Measurements from ENCODE around the gene GCK.
"Not testable (repeated sequence)": the region's sequence is repeated elsewhere in the genome, so short reads cannot be mapped to it uniquely, and the experiment has no call there.

GCK gene

GRCh38 chr7:44185729-44186128 lies 3.5 kb downstream of the GCK start:
- Histone ChIP-seq H3K27ac (no peak overlapping the region), H3K4me3 (no peak overlapping the region)

GRCh38 chr7:44184873-44185446 lies 4.3 kb downstream of the GCK start:
- H3K27ac ChIP-seq = peak overlapping the region in 7 of 21 experiments; percentile 5 to 50 (median 27)
- H3K4me3 ChIP-seq = no peak overlapping the region

GRCh38 chr7:44184206-44184872 lies 4.9 kb downstream of the GCK start:
- H3K27ac ChIP-seq = peak overlapping the region in 3 of 21 experiments; percentile 6 to 50 (median 43)

GRCh38 chr7:44183386-44183785 lies 5.9 kb downstream of the GCK start:
- Histone ChIP-seq H3K4me3 (no peak overlapping the region), H3K27ac (no peak overlapping the region)

More at GRCh38 chr7:44184206-44184872, 4.9 kb downstream of the GCK start:
- H3K4me3 ChIP-seq = no peak overlapping the region

- no peak overlapping the region for H3K27ac ChIP-seq
Observed at GRCh38 chr7:44182827-44183226, 6.4 kb downstream of the GCK start.

GRCh38 chr7:44180631-44181030 lies 8.6 kb downstream of the GCK start:
- H3K4me3 ChIP-seq = no peak overlapping the region

More at GRCh38 chr7:44182827-44183226, 6.4 kb downstream of the GCK start:
- H3K4me3 ChIP-seq = no peak overlapping the region

GRCh38 chr7:44177570-44178131 lies 11.6 kb downstream of the GCK start:
- no peak overlapping the region for H3K27ac ChIP-seq
- no peak overlapping the region for H3K4me3 ChIP-seq

More at GRCh38 chr7:44180631-44181030, 8.6 kb downstream of the GCK start:
- no peak overlapping the region for H3K27ac ChIP-seq

- Histone ChIP-seq H3K27ac (no peak overlapping the region), H3K4me3 (no peak overlapping the region)
Observed at GRCh38 chr7:44176486-44176885, 12.8 kb downstream of the GCK start.

GRCh38 chr7:44175730-44176129 lies 13.5 kb downstream of the GCK start:
- H3K27ac ChIP-seq = no peak overlapping the region

GRCh38 chr7:44174694-44174948 lies 14.6 kb downstream of the GCK start:
- not testable (repeated sequence) for H3K4me3 ChIP-seq, H3K27ac ChIP-seq

More at GRCh38 chr7:44175730-44176129, 13.5 kb downstream of the GCK start:
- no peak overlapping the region for H3K4me3 ChIP-seq

- Histone ChIP-seq H3K27ac (no peak overlapping the region), H3K4me3 (no peak overlapping the region)
Observed at GRCh38 chr7:44173911-44174693, 15.1 kb downstream of the GCK start.

- no peak overlapping the region for H3K4me3 ChIP-seq
- no peak overlapping the region for H3K27ac ChIP-seq
Observed at GRCh38 chr7:44172803-44173424, 16.3 kb downstream of the GCK start.

GRCh38 chr7:44172352-44172751 lies 16.9 kb downstream of the GCK start:
- no peak overlapping the region for H3K4me3 ChIP-seq
- H3K27ac ChIP-seq = no peak overlapping the region

- H3K27ac ChIP-seq, H3K4me3 ChIP-seq: not testable (repeated sequence)
Observed at GRCh38 chr7:44171901-44172300, 17.3 kb downstream of the GCK start.

- H3K27ac ChIP-seq = no peak overlapping the region
- no peak overlapping the region for H3K4me3 ChIP-seq
Observed at GRCh38 chr7:44167920-44168319, 21.3 kb downstream of the GCK start.

- Histone ChIP-seq H3K27ac (no peak overlapping the region), H3K4me3 (no peak overlapping the region)
Observed at GRCh38 chr7:44163591-44163990, 25.6 kb downstream of the GCK start.

GRCh38 chr7:44162785-44163395 lies 26.3 kb downstream of the GCK start:
- Histone ChIP-seq H3K27ac (no peak overlapping the region), H3K4me3 (no peak overlapping the region)

GRCh38 chr7:44162179-44162578 lies 27.1 kb downstream of the GCK start:
- H3K27ac ChIP-seq = no peak overlapping the region
- no peak overlapping the region for H3K4me3 ChIP-seq

GRCh38 chr7:44161371-44161770 lies 27.9 kb downstream of the GCK start:
- H3K4me3 ChIP-seq = no peak overlapping the region
- no peak overlapping the region for H3K27ac ChIP-seq
